Loucy (cell line): ENCODE measurements around the gene FAM9C.

Experiments used
- H2AFZ ChIP-seq: fragments of 200-600 bp; sonication (generic); 2 replicates; pipeline ENCODE4 v1.6.0; 2016; ENCODE audit warnings: antibody characterized with exemption, mild to moderate bottlenecking, low read length, moderate library complexity
- H3F3A ChIP-seq: fragments of 200-600 bp; 2 replicates; pipeline ENCODE4 v1.6.0; 2016; ENCODE audit warnings: antibody characterized with exemption, low read depth, mild to moderate bottlenecking
- H3K27me3 ChIP-seq: fragments of 200-600 bp; sonication (generic); 2 replicates; pipeline ENCODE4 v1.6.1; 2014; ENCODE audit warnings: low read length, mild to moderate bottlenecking; ENCODE audit not compliant: insufficient read depth, poor library complexity, severe bottlenecking
- H3K36me3 ChIP-seq: fragments of 200-600 bp; sonication (generic); 2 replicates; pipeline ENCODE4 v1.6.1; 2016; ENCODE audit warnings: low read length; ENCODE audit not compliant: insufficient read depth
- H3K4me1 ChIP-seq: fragments of 200-600 bp; sonication (generic); 2 replicates; pipeline ENCODE4 v1.5.1; 2014; ENCODE audit warnings: low read length, mild to moderate bottlenecking; ENCODE audit not compliant: insufficient read depth, poor library complexity, severe bottlenecking
- H3K4me2 ChIP-seq: fragments of 200-600 bp; sonication (generic); 2 replicates; pipeline ENCODE4 v1.6.0; 2014; ENCODE audit warnings: antibody characterized with exemption, low read length, low read depth, mild to moderate bottlenecking; ENCODE audit not compliant: poor library complexity, severe bottlenecking
- H3K4me3 ChIP-seq: fragments of 200-600 bp; sonication (generic); 2 replicates; pipeline ENCODE4 v1.5.1; 2014; ENCODE audit warnings: low read length, mild to moderate bottlenecking, mixed read lengths; ENCODE audit not compliant: poor library complexity, severe bottlenecking
- H3K79me2 ChIP-seq: fragments of 200-600 bp; sonication (generic); 2 replicates; pipeline ENCODE4 v1.6.1; 2014; ENCODE audit warnings: low read length; ENCODE audit not compliant: insufficient read depth
- H3K9ac ChIP-seq: fragments of 200-600 bp; sonication (generic); 2 replicates; pipeline ENCODE4 v1.6.0; 2014; ENCODE audit warnings: mild to moderate bottlenecking, low read depth, low read length, moderate library complexity; ENCODE audit not compliant: poor library complexity, severe bottlenecking
- H3K9me2 ChIP-seq: fragments of 200-600 bp; sonication (generic); replicated peaks from 2 replicates; pipeline ENCODE4 v1.6.1; 2016; ENCODE audit warnings: low read depth, low read length, mixed read lengths
- H3K9me3 ChIP-seq: fragments of 200-600 bp; sonication (generic); 2 replicates; pipeline ENCODE4 v1.6.1; 2014; ENCODE audit warnings: mild to moderate bottlenecking, antibody characterized with exemption, low read length, low read depth; ENCODE audit not compliant: insufficient read depth
- H4K20me1 ChIP-seq: fragments of 200-600 bp; sonication (generic); 2 replicates; pipeline ENCODE4 v1.6.0; 2014; ENCODE audit warnings: antibody characterized with exemption, low read length, mild to moderate bottlenecking; ENCODE audit not compliant: insufficient read depth, poor library complexity, severe bottlenecking
- EZH2phosphoT487 ChIP-seq: fragments of 200-600 bp; IDR thresholded peaks from 2 replicates; pipeline ENCODE4 v1.6.1; 2018; ENCODE audit warnings: antibody characterized with exemption, mild to moderate bottlenecking, moderate library complexity, borderline replicate concordance
- TF ChIP-seq, protein P1 (sequence below): fragments of 200-600 bp; sonication (generic); conservative IDR thresholded peaks from 2 replicates; pipeline ENCODE4 v1.5.1; 2014; ENCODE audit warnings: mild to moderate bottlenecking, antibody characterized with exemption, low read length

Gene FAM9C

GRCh38 chrX:13015536-13016236 lies 28.7 kb downstream of the FAM9C start:
- Histone ChIP-seq H3F3A (no peaks in the 10 kb centered on the region), H3K4me2 (no peak overlapping the region), H3K36me3 (no peaks in the 10 kb centered on the region), H3K9me2 (no peaks in the 10 kb centered on the region), H3K9me3 (no peaks in the 10 kb centered on the region), H3K79me2 (no peaks in the 10 kb centered on the region), H2AFZ (no peak overlapping the region), H3K4me1 (peaks cover 9% of the 10 kb centered on the region), H3K4me3 (no peak overlapping the region), H3K27me3 (no peaks in the 10 kb centered on the region), H3K9ac (no peak overlapping the region), H4K20me1 (no peaks in the 10 kb centered on the region)
- TF ChIP-seq EZH2phosphoT487, result no peak
- TF ChIP-seq, protein P1, sequence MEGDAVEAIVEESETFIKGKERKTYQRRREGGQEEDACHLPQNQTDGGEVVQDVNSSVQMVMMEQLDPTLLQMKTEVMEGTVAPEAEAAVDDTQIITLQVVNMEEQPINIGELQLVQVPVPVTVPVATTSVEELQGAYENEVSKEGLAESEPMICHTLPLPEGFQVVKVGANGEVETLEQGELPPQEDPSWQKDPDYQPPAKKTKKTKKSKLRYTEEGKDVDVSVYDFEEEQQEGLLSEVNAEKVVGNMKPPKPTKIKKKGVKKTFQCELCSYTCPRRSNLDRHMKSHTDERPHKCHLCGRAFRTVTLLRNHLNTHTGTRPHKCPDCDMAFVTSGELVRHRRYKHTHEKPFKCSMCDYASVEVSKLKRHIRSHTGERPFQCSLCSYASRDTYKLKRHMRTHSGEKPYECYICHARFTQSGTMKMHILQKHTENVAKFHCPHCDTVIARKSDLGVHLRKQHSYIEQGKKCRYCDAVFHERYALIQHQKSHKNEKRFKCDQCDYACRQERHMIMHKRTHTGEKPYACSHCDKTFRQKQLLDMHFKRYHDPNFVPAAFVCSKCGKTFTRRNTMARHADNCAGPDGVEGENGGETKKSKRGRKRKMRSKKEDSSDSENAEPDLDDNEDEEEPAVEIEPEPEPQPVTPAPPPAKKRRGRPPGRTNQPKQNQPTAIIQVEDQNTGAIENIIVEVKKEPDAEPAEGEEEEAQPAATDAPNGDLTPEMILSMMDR, result no peak

- Histone ChIP-seq H3K79me2 (no peaks in the 10 kb centered on the region), H3K4me2 (no peak overlapping the region), H3K9ac (no peak overlapping the region), H3K36me3 (no peaks in the 10 kb centered on the region), H3K9me3 (no peaks in the 10 kb centered on the region), H4K20me1 (no peaks in the 10 kb centered on the region), H2AFZ (no peak overlapping the region), H3K27me3 (no peaks in the 10 kb centered on the region), H3K9me2 (no peaks in the 10 kb centered on the region), H3K4me1 (peaks cover 9% of the 10 kb centered on the region), H3K4me3 (no peak overlapping the region), H3F3A (no peaks in the 10 kb centered on the region)
- TF ChIP-seq, protein P1, result no peak
- TF ChIP-seq EZH2phosphoT487, result no peak
Measured at GRCh38 chrX:13014111-13015096, 30.0 kb downstream of the FAM9C start.

DNA sequence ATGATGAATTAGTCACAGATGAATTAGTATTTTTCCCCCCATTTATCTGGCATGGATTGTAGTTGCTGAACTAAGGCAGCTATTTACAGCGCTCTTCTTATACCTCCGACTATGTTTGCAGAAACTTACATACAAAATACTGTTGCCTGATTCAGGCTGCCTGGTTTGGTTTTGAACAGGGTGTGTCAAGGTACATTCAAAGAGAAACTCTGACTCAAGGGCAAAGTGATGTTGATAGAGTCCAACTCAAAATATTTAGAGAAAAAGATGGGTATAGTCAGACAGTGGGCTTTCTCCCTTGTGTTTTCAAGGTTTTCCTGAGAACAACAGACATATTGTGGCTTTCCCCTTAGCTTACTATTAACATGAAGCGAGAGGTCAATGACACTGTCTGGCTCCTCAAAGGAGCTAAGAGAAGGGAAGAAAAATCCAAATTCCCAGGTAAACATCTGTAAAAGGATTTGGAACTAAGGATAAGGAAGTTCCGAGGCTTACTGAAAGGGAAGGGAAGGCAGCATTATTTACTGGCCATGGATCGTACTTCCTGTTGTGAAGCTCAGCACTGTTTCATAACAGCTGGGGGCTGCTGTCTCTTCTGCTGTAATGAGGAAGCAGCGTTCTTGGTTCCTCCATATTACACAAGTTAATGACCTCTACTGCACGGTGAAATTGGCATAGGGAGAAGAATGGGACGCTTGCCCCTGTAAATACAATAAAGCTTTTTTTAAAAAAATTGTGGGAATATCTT lies 30.9 kb downstream of the FAM9C start:
- H3K4me2 ChIP-seq, result no peak overlapping the region
- peak overlapping the region; percentile 64; the same call in 1 of the 2 replicates for H2AFZ ChIP-seq

More for the DNA sequence above, 30.9 kb downstream of the FAM9C start:
- H3K9me2 ChIP-seq, result no peaks in the 10 kb centered on the region
- no peaks in the 10 kb centered on the region for H3K27me3 ChIP-seq
- H4K20me1 ChIP-seq, result no peaks in the 10 kb centered on the region
- H3F3A ChIP-seq, result no peaks in the 10 kb centered on the region
- no peaks in the 10 kb centered on the region for H3K9me3 ChIP-seq
- TF ChIP-seq EZH2phosphoT487, result no peak
- TF ChIP-seq, protein P1, result no peak
- no peak overlapping the region for H3K4me3 ChIP-seq
- H3K9ac ChIP-seq, result no peak overlapping the region
- no peaks in the 10 kb centered on the region for H3K36me3 ChIP-seq
- H3K79me2 ChIP-seq, result no peaks in the 10 kb centered on the region
- peaks cover 9% of the 10 kb centered on the region for H3K4me1 ChIP-seq
